Endodermal cell (in vitro differentiated cells): ENCODE data around the gene COLEC12. TPM values are rescaled to one million over a fixed set of nuclear protein-coding genes. Genes with fewer than 3 reads are reported as not detected.

Experiments used
- DNase-seq: peaks from one replicate; pipeline ENCODE4 v3.0.0-alpha.2; 2017
- H3K27ac ChIP-seq: 2 replicates; pipeline ENCODE4 v1.5.1; 2013; ENCODE audit warnings: mild to moderate bottlenecking, low read depth, low read length, moderate library complexity
- H3K27me3 ChIP-seq: 2 replicates; pipeline ENCODE4 v1.6.1; 2013; ENCODE audit warnings: mild to moderate bottlenecking, low read length, moderate library complexity; ENCODE audit not compliant: insufficient read depth, control insufficient read depth, poor library complexity, severe bottlenecking
- H3K36me3 ChIP-seq: 2 replicates; pipeline ENCODE4 v1.7.0; 2013; ENCODE audit warnings: mild to moderate bottlenecking, low read length, moderate library complexity; ENCODE audit not compliant: control insufficient read depth, insufficient read depth
- H3K4me1 ChIP-seq: one replicate; pipeline ENCODE4 v1.7.0; 2013; ENCODE audit warnings: low read length; ENCODE audit not compliant: control insufficient read depth, insufficient read depth
- H3K4me3 ChIP-seq: 2 replicates; pipeline ENCODE4 v1.5.1; 2013; ENCODE audit warnings: mild to moderate bottlenecking, low read length, moderate library complexity
- H3K9ac ChIP-seq: 2 replicates; pipeline ENCODE4 v1.6.1; 2013; ENCODE audit warnings: mild to moderate bottlenecking, low read length, moderate library complexity; ENCODE audit not compliant: poor library complexity, severe bottlenecking; ENCODE audit errors: extremely low read depth
- H3K9me3 ChIP-seq: 2 replicates; pipeline ENCODE4 v1.6.1; 2013; ENCODE audit warnings: mild to moderate bottlenecking, low read length, moderate library complexity; ENCODE audit not compliant: control insufficient read depth
- H3K27ac Mint-ChIP-seq: 2 replicates; pipeline ENCODE4 v1.8.0; 2020; ENCODE audit warnings: mixed read lengths
- H3K27me3 Mint-ChIP-seq: 2 replicates; pipeline ENCODE4 v1.8.0; 2021; ENCODE audit warnings: mild to moderate bottlenecking, mixed read lengths; ENCODE audit not compliant: insufficient read depth
- H3K36me3 Mint-ChIP-seq: 2 replicates; pipeline ENCODE4 v1.8.0; 2020; ENCODE audit warnings: low read depth, mixed read lengths
- H3K4me1 Mint-ChIP-seq: 2 replicates; pipeline ENCODE4 v1.8.0; 2020; ENCODE audit warnings: mixed read lengths
- H3K4me3 Mint-ChIP-seq: 2 replicates; pipeline ENCODE4 v1.8.0; 2020; ENCODE audit warnings: mild to moderate bottlenecking, moderate library complexity, mixed read lengths
- H3K9me3 Mint-ChIP-seq: 2 replicates; pipeline ENCODE4 v1.8.0; 2020; ENCODE audit warnings: mild to moderate bottlenecking, mixed read lengths
- CTCF ChIP-seq: fragments of 200-600 bp; sonication (generic); conservative IDR thresholded peaks from 2 replicates; pipeline ENCODE4 v1.5.0; 2021; ENCODE audit warnings: antibody characterized with exemption, mild to moderate bottlenecking
- WGBS, 2 experiments: methylation state at CpG; one replicate each; pipeline versions ENCODE4 v1.1.5 to v1.1.7; 2013; ENCODE audit warnings: missing lambda C conversion rate in 2 of 2, mixed read lengths in 1 of 2; ENCODE audit not compliant: insufficient coverage in 1 of 2, insufficient read length in 1 of 2; 5-methylcytosine and 5-hydroxymethylcytosine counted together
- total RNA-seq, 2 donors: library from RNA; stranded (reverse); fragmentation: NEBNext Ultra II Directional in 1 of 2; extraction: Animal tissue kit (Norgen Biotek cat#: 25700) in 1 of 2; gene quantifications; 2 replicates in 1 of 2; 3 replicates in 1 of 2; pipeline ENCODE4 v1.2.1, GENCODE V29; 2021

COLEC12 gene
- total RNA-seq, 2 donors from 2014 or later: 123 TPM

GRCh38 chr18:435940-436339, 64.6 kb downstream of the COLEC12 start:
- Mint-ChIP-seq H3K4me3 (no peak overlapping the region), H3K4me1 (no peaks in the 10 kb centered on the region), H3K9me3 (no peaks in the 10 kb centered on the region), H3K36me3 (peaks cover 17% of the 10 kb centered on the region), H3K27me3 (no peaks in the 10 kb centered on the region), H3K27ac (no peak overlapping the region)
- peaks cover 42% of the 10 kb centered on the region for H3K36me3 ChIP-seq
- peaks cover 9% of the 10 kb centered on the region for H3K9me3 ChIP-seq
- H3K27ac ChIP-seq: no peak overlapping the region
- H3K4me3 ChIP-seq: no peak overlapping the region
- no peak for TF ChIP-seq CTCF
- H3K9ac ChIP-seq: no peak overlapping the region
- no peak for DNase-seq
- no peaks in the 10 kb centered on the region for H3K4me1 ChIP-seq
- no peaks in the 10 kb centered on the region for H3K27me3 ChIP-seq
- 91 to 93% methylated on average over 4 of the region's 4 CpGs for WGBS, 2 experiments

GRCh38 chr18:434410-434809, 66.1 kb downstream of the COLEC12 start:
- Histone ChIP-seq H3K9me3 (peaks cover 9% of the 10 kb centered on the region), H3K4me1 (no peaks in the 10 kb centered on the region), H3K27me3 (no peaks in the 10 kb centered on the region), H3K4me3 (no peak overlapping the region), H3K27ac (no peak overlapping the region), H3K36me3 (peaks cover 29% of the 10 kb centered on the region), H3K9ac (no peak overlapping the region)
- DNase-seq: no peak
- WGBS, 2 experiments: 0 to 8% methylated on average over 1 of the region's 1 CpG
- TF ChIP-seq CTCF: no peak
- H3K4me3 Mint-ChIP-seq: no peak overlapping the region
- peaks cover 17% of the 10 kb centered on the region for H3K36me3 Mint-ChIP-seq
- H3K4me1 Mint-ChIP-seq: no peaks in the 10 kb centered on the region
- H3K27ac Mint-ChIP-seq: no peak overlapping the region
- no peaks in the 10 kb centered on the region for H3K9me3 Mint-ChIP-seq
- H3K27me3 Mint-ChIP-seq: no peaks in the 10 kb centered on the region

GRCh38 chr18:433960-434359, 66.5 kb downstream of the COLEC12 start:
- peaks cover 9% of the 10 kb centered on the region for H3K9me3 ChIP-seq
- no peak for TF ChIP-seq CTCF
- H3K4me1 ChIP-seq: no peaks in the 10 kb centered on the region
- WGBS, 2 experiments: no CpG with 5 or more reads among the region's 2 CpGs
- Mint-ChIP-seq H3K36me3 (peaks cover 16% of the 10 kb centered on the region), H3K4me1 (no peaks in the 10 kb centered on the region), H3K9me3 (no peaks in the 10 kb centered on the region), H3K27ac (no peak overlapping the region), H3K27me3 (no peaks in the 10 kb centered on the region), H3K4me3 (no peak overlapping the region)
- no peak for DNase-seq
- no peak overlapping the region for H3K4me3 ChIP-seq
- H3K27me3 ChIP-seq: no peaks in the 10 kb centered on the region
- H3K27ac ChIP-seq: no peak overlapping the region
- peaks cover 26% of the 10 kb centered on the region for H3K36me3 ChIP-seq
- H3K9ac ChIP-seq: no peak overlapping the region
